Keratinocyte (primary cell): ENCODE data around the gene SLC30A1. TPM values are rescaled to one million over a fixed set of nuclear protein-coding genes. Genes with fewer than 3 reads are reported as not detected.

ENCODE experiments used
- DNase-seq: peaks from one replicate; pipeline ENCODE4 v3.0.0-alpha.2; 2011; ENCODE audit warnings: low read depth, missing footprints, low spot score
- FAIRE-seq: peaks from 2 replicates; lab custom pipeline; 2011; peaks lifted over from hg19 to GRCh38; lab: Jason Lieb, UNC
- H2AFZ ChIP-seq: 2 replicates; pipeline ENCODE4 v1.6.0; 2012; ENCODE audit warnings: low read length, control low read depth, inconsistent platforms; ENCODE audit not compliant: control insufficient read depth
- H3K27ac ChIP-seq: 2 replicates; pipeline ENCODE4 v1.5.1; 2011; ENCODE audit warnings: low read length; ENCODE audit not compliant: control insufficient read depth, insufficient read depth
- H3K27me3 ChIP-seq: 3 replicates; pipeline ENCODE4 v1.6.0; 2011; ENCODE audit warnings: low read length; ENCODE audit not compliant: control insufficient read depth, insufficient read depth; ENCODE audit errors: extremely low read depth
- H3K36me3 ChIP-seq, 2 experiments: 2 replicates in 1 of 2; 3 replicates in 1 of 2; pipeline ENCODE4 v1.5.1; 2011; ENCODE audit warnings: low read length in 2 of 2, mild to moderate bottlenecking in 1 of 2; ENCODE audit not compliant: control insufficient read depth in 2 of 2, insufficient read depth in 2 of 2; ENCODE audit errors: extremely low read depth in 1 of 2
- H3K4me1 ChIP-seq: 3 replicates; pipeline ENCODE4 v1.5.1; 2011; ENCODE audit warnings: low read length; ENCODE audit not compliant: control insufficient read depth, insufficient read depth; ENCODE audit errors: extremely low read depth
- H3K4me2 ChIP-seq: 3 replicates; pipeline ENCODE4 v1.6.0; 2011; ENCODE audit warnings: low read depth, low read length; ENCODE audit not compliant: control insufficient read depth, insufficient read depth; ENCODE audit errors: extremely low read depth
- H3K4me3 ChIP-seq, 3 experiments: fragments of 200-600 bp in 1 of 3; sonication (generic) in 1 of 3; 2 replicates in 2 of 3; 3 replicates in 1 of 3; pipeline ENCODE4 v1.5.1; 2011 to 2016; ENCODE audit warnings: low read length in 3 of 3, mild to moderate bottlenecking in 3 of 3, control low read depth in 2 of 3, inconsistent platforms in 1 of 3, low read depth in 1 of 3, mixed read lengths in 1 of 3, mixed run types in 1 of 3, moderate library complexity in 1 of 3; ENCODE audit not compliant: control insufficient read depth in 2 of 3, insufficient read depth in 2 of 3; ENCODE audit errors: extremely low read depth in 1 of 3
- H3K79me2 ChIP-seq: 2 replicates; pipeline ENCODE4 v1.6.0; 2012; ENCODE audit warnings: low read length; ENCODE audit not compliant: control insufficient read depth, insufficient read depth
- H3K9ac ChIP-seq: 3 replicates; pipeline ENCODE4 v1.6.0; 2011; ENCODE audit warnings: low read length; ENCODE audit not compliant: control insufficient read depth, insufficient read depth; ENCODE audit errors: extremely low read depth
- H3K9me1 ChIP-seq: 3 replicates; pipeline ENCODE4 v1.6.0; 2011; ENCODE audit warnings: low read length; ENCODE audit not compliant: control insufficient read depth, insufficient read depth; ENCODE audit errors: extremely low read depth
- H3K9me3 ChIP-seq: 2 replicates; pipeline ENCODE4 v1.5.1; 2012; ENCODE audit warnings: low read depth, low read length; ENCODE audit not compliant: control insufficient read depth
- H4K20me1 ChIP-seq: 3 replicates; pipeline ENCODE4 v1.6.0; 2011; ENCODE audit warnings: low read length; ENCODE audit not compliant: control insufficient read depth, insufficient read depth; ENCODE audit errors: extremely low read depth
- CTCF ChIP-seq, 3 experiments: IDR thresholded peaks in 1 of 3; conservative IDR thresholded peaks in 1 of 3; optimal IDR thresholded peaks in 1 of 3; 2 replicates in 2 of 3; 3 replicates in 1 of 3; pipeline versions ENCODE3 to v1.5.1; 2011; ENCODE audit warnings: low read length in 3 of 3, mild to moderate bottlenecking in 3 of 3, moderate library complexity in 2 of 3, control low read depth in 1 of 3, inconsistent platforms in 1 of 3; ENCODE audit not compliant: insufficient read depth in 2 of 3; ENCODE audit errors: extremely low read depth in 1 of 3
- EZH2 ChIP-seq: IDR thresholded peaks from one replicate; pipeline ENCODE4 v1.6.1; 2012; ENCODE audit warnings: inconsistent platforms, mild to moderate bottlenecking, low read length, moderate library complexity
- dilution Hi-C: fragments of 300-500 bp; cut with MboI; formaldehyde crosslinking; loops from one replicate; pipeline ENCODE4 v1.7.0; 2020; ENCODE audit warnings: low sequenced_read_pairs; ENCODE audit not compliant: extremely low pct_ligation_motif_present
- polyA plus RNA-seq, 5 experiments: library from polyadenylated mRNA; depleted of rRNA in 3 of 5; stranded (reverse) in 3 of 5; stranded (forward) in 1 of 5; unstranded in 1 of 5; fragments of >200 nt; gene quantifications; 1 replicate in 1 of 5; 2 replicates in 3 of 5; 3 replicates in 1 of 5; pipeline versions ENCODE4 v1.2.1 to v1.2.3, GENCODE V29; 2011 to 2012; ENCODE audit warnings: missing spikeins in 2 of 5, low read depth in 1 of 5, low replicate concordance in 1 of 5

Gene SLC30A1
- polyA plus RNA-seq, 1 donor (not counting 4 experiments of a cell fraction or from before 2014, with no cell fraction given) = 17.2 TPM

GRCh38 chr1:211605603-211606331 lies 26.8 kb upstream of the SLC30A1 start:
- Histone ChIP-seq H3K9me3 (no peaks in the 10 kb centered on the region), H3K27me3 (peaks cover 4% of the 10 kb centered on the region), H3K9ac (no peak overlapping the region), H4K20me1 (no peaks in the 10 kb centered on the region), H3K4me2 (no peak overlapping the region), H3K4me1 (peaks cover 23% of the 10 kb centered on the region), H3K9me1 (peaks cover 2% of the 10 kb centered on the region), H3K79me2 (no peaks in the 10 kb centered on the region), H3K27ac (no peak overlapping the region), H2AFZ (no peak overlapping the region), H3K4me3 (no peak overlapping the region), H3K36me3 (no peaks in the 10 kb centered on the region)
- no peak for FAIRE-seq
- dilution Hi-C loops = no loop called here
- no peak for DNase-seq
- no peak for TF ChIP-seq CTCF (optimal IDR thresholded peaks at IDR 0.05 in 1 of 3, IDR thresholded peaks at IDR 0.05 in 1 of 3, conservative IDR thresholded peaks at IDR 0.05 in 1 of 3; ENCODE audit: extremely low read depth in 1 of 3, insufficient read depth in 2 of 3, low read length in 3 of 3)
- TF ChIP-seq EZH2 = no peak

- Histone ChIP-seq H3K9ac (no peak overlapping the region), H4K20me1 (no peaks in the 10 kb centered on the region), H3K9me3 (no peaks in the 10 kb centered on the region), H3K4me1 (peaks cover 21% of the 10 kb centered on the region), H3K9me1 (peaks cover 2% of the 10 kb centered on the region), H3K27ac (no peak overlapping the region), H3K79me2 (no peaks in the 10 kb centered on the region), H2AFZ (no peak overlapping the region), H3K36me3 (no peaks in the 10 kb centered on the region), H3K27me3 (peaks cover 4% of the 10 kb centered on the region), H3K4me2 (no peak overlapping the region), H3K4me3 (no peak overlapping the region)
- no peak for FAIRE-seq
- TF ChIP-seq EZH2 (no peak), CTCF (optimal IDR thresholded peaks at IDR 0.05 in 1 of 3, IDR thresholded peaks at IDR 0.05 in 1 of 3, conservative IDR thresholded peaks at IDR 0.05 in 1 of 3; ENCODE audit: extremely low read depth in 1 of 3, insufficient read depth in 2 of 3, low read length in 3 of 3) (no peak)
- dilution Hi-C loops = no loop called here
- DNase-seq = no peak
Observed at GRCh38 chr1:211605034-211605433, 26.1 kb upstream of the SLC30A1 start.
